CMK (cell line): ENCODE measurements around the gene PAPOLB.

Experiments used
- DNase-seq: peaks from one replicate; pipeline ENCODE4 v3.0.0-alpha.2; 2010; ENCODE audit warnings: low read depth

PAPOLB gene

GRCh38 chr7:4878336-4879335, 16.8 kb upstream of the PAPOLB start:
- no peak for DNase-seq

DNA sequence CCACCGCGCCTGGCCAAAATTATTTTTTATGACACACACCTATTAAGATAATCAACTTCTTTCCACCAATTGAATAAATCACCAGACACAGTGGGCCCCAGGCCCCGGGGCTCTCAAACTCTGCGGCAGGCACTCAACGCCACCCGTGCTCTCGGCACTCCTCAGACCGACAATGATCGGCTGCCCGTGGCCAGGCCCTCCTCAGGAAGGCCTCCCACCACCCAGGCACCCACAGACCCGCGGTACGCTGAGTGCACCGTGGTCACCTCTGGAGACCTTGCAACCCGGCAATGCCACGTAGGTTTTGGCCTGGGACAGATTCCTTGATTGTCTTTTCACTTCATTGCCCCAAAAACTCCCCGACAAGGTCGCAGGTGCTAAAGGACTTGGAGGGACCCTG, 14.8 kb upstream of the PAPOLB start:
- DNase-seq = no peak

- no peak for DNase-seq
Observed at GRCh38 chr7:4875391-4875790, 13.6 kb upstream of the PAPOLB start.

- no peak for DNase-seq
Observed at GRCh38 chr7:4873071-4873944, 11.5 kb upstream of the PAPOLB start.

- no peak for DNase-seq
Observed at GRCh38 chr7:4871930-4872675, 10.3 kb upstream of the PAPOLB start.

DNA sequence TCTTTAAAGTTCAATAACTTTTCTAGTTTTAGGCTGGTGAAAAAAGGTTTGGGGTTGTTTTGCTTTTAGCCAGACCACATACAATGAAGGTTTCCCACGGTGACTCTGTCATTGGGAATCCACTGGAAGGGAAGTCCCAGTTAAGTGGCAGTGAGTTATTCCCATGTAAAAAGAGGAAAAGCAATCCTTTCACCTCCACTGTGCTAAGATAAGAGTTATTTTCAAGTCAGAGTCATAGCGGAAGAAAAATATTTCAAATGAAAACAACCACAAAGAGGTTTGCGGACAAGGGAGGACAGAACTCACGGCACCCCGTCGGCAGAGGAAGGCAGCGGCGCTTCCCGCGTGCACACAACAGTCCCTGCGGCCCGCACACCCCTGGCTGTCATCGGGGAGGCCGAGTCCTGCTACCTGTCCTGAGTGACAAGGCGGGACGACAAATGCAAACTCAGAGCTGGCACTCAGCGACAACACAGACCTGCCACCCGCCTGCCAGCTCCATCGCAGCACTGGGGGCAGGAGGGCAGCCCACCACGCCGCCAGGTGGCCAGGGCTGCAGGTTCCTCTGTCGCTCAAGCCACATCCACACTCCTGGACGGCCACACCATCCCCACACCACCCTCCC, 9.3 kb upstream of the PAPOLB start:
- DNase-seq = no peak

GRCh38 chr7:4868493-4868892, 6.7 kb upstream of the PAPOLB start:
- no peak for DNase-seq

DNA sequence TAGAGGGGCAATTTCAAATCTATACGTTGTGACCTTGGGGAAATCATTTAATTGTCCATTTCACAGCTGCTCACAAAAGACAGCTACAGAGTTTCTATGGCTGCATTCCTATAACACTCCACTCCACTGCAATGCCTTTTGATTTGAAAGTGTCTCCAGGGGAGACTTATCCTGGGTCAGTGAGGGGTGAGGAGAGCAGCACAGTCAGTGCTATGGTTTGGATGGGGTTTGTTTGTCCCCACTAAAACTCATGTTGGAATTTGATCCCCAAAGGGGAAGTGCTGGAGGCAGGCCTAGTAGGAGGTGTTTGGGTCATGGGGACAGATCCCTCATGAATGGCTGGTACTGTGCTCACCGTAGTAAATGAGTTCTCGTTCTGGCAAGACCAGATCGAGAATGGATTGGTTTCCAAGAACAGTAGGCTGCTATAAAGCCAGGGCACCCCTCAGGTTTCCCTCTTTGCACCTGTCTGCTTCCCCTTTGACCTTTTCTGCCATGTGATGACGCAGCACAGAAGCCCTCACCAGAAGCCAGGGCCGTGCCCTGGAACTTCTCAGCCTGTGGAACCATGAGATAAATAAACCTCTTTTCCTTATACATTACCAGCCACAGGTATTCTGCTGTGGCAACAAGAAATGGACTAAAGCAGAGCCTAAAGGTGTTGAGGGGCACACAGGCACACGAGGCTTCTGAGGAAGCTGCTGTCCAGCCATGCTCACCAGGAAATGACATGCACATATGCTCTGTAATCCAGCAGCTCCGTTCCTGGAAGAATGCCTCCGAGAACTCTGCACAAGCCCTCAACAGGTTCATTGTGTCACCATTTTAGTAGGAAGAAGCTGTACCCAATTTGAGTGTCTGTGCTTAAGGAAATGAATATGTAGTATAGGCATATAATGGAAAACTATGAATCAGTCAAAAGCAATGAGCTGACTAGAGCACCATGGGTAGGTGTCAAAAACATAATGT, 5.0 kb upstream of the PAPOLB start:
- no peak for DNase-seq

- DNase-seq = no peak
Observed at GRCh38 chr7:4862156-4862555, 326 bp upstream of the PAPOLB start.

DNA sequence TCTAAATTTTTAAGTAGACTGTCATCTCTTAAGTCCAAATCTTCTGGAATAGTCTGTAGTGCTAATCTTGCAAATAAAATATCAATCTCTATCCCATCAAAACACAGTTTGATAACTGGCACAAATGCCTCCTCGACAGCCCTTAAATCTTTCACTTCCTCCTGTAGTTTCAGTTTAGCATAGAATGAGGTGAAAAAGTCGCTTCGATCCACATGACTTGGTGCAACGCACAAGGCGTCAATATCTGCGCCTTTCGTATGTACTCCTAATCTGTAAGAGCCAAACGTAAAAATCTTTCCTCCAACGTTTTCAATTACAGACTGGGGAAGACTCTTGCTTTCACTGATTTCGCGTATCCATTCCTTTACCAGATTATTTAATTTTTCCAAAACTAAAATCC, 603 bp downstream of the PAPOLB start:
- DNase-seq = no peak

DNA sequence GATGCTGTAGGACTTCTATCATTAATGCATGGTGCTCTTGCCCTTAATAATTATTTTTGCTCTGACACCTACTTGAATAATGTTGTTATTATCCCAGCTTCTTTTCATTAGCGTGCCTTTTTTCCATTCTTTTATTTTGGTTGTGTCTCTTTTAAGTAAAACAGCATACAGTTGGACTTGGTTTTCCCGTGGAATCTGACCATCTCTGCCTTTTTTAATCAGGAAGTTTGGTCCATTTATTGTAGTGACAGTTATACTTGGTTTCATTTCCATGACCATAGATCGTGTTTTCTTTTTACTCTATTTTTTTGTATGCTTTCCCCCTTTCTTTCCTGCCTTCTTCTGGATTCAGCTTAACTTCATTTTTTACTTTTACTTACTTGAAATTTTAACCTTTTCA, 4.6 kb downstream of the PAPOLB start:
- DNase-seq = no peak

- no peak for DNase-seq
Observed at GRCh38 chr7:4856336-4857057, 5.3 kb downstream of the PAPOLB start.

DNA sequence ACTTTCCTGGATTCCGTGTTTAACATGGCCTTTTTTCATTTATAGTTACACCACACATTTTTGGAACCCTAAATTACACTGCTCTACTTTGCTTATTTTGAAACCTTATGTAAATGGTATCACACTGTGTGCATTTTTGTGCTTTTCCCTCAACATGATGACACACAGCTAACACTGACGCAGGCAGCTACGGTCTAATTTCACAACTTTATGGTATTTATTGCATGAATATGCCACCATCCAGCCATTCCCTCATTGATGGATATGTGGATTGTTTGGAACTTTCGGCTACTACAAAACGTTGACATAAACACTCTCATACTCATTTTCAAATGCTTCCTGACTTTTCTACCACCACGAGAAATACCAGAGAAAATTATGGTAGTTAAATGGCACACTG, 6.9 kb downstream of the PAPOLB start:
- DNase-seq = no peak

DNA sequence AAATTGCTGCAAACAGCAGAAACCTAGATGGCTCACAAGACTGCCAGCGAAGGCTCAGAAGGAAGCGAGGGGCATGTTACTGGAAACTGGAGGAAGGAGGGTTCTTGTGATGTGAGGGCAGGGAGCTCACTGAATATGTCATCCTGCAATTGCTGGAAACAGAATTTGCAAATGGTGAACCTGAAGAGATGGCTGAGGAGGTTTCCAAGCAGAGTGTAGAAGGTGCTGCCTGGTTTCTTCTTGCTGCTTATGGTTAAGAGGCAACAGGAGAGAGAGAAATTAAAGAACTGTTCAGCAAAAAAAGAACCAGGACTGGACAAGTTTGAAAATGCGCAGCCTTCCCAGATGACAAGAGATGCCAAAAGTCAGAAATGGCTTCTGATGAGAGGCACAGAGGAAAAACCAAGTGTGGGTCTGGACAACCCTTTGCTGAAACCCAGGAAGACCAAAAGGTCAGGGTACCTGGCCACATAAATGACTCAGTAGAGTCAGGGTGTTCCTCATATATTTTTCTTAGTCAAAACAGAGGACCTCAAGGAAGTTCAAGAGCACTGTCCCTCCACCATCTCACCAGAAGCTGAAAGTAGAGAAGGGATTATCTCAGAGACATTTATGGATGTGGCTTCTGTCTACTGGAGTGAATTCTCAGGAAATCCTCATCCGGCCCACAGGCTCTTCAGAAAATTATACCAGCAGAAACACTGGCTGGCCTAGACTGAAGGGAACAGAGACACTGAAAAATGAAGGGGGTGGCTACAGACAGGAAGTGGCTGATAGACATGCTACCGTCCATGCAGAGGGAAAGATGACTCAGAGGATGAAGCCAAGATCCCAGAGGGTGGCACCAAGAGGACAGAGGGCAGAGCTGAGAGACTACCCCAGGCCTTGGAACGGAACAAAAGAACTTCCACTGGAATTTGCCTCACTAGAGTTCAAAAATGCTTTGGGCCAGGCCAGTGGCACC, 10.1 kb downstream of the PAPOLB start:
- no peak for DNase-seq

DNA sequence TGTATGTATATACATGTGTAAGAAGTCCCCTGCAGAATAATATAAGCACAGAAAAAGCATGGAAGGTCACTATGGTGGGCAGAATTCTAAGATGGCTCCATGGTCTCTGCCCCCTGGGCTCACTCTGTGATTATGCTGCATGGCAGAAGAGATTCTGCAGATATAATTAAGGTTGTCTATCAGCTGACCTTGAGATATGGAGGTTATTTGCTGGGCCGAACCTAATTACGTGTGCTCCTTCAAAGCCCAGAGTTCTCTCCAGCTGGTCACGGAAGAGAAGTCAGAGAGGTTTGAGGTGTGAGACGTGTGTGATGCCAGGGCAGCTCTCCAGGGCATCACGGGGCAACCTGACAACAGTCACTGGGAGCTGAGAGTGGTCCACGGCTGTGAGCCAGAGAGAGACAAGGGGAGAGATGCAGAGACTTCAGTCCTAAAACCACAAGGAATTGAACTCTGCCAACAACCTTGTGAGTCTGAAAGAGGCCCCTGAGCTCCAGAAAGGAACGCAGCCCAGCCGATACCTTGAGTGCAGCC, 11.5 kb downstream of the PAPOLB start:
- no peak for DNase-seq

DNA sequence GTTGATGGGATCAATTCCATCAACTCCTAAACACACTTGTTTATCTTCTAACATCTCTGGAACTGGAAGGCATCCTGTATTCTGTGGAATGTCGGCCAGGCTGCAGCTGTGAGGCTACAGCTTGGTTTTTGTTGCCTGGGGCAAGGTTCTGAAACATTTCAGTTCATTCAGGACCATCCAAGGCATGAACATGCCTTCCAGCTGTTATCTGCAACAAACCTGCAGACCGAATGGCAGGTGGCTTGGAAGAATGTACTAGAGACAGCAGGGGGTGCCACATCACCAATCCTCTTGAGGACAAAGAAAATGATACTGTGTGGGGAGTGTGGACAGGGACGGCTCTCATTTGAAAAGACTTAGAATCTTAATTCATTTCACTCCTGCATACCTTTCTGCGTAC, 12.4 kb downstream of the PAPOLB start:
- no peak for DNase-seq

DNA sequence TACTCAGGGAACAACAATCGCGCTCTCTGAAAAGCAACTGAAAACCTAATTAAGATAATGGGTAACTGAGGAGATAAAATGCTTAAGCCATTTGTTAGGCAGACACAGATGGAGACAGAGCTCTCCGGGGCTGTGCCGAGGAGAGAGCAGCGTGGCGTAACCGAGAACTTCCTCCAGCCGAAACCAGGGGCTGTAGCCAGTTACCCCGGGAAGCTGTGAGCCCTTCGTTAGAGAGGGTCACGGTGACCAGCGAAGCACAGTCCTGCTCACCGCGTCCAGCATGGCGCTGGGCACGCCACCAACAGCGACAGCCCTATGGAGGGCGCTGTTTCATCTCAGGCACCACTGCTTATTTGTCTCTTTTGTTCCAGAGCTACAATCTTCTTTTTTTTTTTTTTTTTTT, 16.1 kb downstream of the PAPOLB start:
- DNase-seq = no peak

DNA sequence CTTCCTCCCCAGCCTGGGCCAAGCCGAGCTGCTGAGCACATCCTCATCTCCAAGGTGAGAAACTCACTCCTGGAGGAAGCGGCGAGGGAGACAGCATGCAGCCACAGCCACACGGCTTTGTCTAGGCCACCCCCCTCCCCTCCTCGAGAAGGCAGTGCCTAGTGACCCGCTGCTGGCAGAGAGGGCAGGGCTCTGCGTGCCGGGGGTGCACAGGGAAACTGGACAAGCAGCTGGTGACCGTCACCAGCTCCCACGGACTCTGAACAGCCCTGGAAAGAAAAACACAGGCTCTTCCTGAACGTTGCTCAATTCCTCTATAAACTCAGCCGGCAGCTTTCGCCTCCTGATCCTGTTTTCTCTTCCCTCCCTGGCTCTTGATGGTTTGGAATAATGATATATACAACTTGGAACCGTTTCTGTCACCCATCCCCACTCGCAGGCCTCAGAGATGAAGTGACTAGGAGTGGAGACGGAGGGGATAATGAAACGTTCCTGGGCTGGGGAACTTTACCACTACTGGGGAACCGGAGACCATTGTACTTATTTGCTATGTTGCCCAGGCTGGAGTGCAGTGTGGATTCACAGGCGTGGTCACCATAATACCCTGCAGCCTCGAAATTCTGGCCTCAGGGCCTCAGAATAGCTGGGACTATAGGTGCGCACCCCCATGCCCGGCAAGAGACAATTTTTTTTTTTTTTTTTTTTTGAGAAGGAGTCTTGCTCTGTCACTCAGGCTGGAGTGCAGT, 19.3 kb downstream of the PAPOLB start:
- no peak for DNase-seq
